HG02870 (cell line): Measurements from ENCODE around the gene RNF8.
"Not testable (repeated sequence)": the region's sequence is repeated elsewhere in the genome, so short reads cannot be mapped to it uniquely, and the experiment has no call there.

ENCODE experiments used
- ATAC-seq: cut with Tn5 transposase; IDR thresholded peaks from one replicate; pipeline ENCODE4 v1.9.1; 2021; ENCODE audit warnings: mild to moderate bottlenecking, moderate library complexity; ENCODE audit not compliant: unreplicated experiment

The RNF8 gene

DNA sequence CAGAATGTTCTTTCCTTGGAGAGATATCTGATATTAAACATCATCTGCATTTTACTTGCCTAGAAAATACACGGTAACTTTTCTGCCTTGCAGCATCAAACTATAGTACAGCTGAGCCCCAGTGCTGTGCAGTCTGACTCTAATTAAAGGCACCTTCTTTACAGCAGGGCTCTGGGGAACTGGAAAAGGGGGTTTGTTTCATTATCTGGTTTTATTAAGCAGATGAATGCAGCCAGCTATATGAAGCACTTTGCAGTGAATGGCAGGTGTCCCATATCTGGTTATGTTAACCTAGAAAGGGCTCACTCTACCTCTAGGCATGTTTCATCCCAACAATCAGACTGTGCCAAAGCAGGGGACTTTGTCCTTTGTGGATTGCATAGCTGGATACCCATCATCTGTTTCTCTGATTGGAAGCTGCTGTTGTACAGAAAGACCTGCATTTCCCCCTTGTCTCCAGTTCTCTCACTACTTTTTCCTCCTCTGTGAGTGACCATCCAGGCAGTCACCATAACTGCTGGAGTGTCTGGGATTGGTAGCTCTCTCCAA is 39.7 kb downstream of the RNF8 start:
- no peak for ATAC-seq

DNA sequence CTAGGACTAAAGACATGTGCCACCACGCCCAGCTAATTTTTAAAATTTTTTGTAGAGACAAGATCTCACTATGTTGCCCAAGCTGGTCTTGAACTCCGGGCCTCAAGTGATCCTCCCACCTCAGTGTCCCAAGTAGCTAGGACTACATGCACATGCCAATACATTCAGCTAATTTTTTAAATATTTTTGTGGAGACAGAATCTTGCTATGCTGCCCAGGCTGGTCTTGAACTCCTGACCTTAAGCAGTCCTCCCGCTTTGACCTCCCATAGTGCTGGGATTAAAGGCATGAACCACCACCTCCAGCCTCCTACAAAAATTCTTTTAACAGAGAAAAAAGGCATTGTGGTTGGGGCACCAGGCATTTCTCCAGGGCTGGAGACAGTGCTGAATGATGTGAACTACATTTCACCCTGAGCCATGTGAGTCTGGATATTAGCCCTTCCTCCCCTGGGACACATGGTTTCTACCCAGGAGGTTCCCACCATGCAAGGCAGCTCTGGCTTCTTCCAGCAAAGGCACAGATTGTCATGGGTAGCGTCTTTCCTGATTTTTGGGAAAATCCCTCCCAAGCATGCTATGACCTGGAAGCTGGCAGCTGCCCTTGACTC is 42.9 kb downstream of the RNF8 start:
- no peak for ATAC-seq

DNA sequence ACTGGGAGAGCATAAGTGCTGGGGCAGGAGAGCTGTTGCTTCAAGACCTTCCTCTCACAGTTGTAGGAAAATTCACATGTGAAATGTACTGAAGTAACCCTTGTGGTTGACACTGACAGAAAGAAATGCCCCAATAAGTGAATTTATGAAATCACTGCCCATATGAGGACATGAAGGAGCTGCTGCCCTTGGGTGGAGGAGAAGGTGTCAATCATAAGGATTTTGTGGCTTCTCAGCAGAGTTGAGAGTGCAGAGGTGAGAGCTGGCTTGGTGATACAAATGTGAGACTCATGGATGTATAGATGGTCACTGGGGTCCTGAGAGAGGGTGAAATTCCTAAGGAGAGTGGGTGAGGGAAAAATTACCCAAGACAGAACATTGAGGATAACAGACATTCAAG is 45.3 kb downstream of the RNF8 start:
- no peak for ATAC-seq

DNA sequence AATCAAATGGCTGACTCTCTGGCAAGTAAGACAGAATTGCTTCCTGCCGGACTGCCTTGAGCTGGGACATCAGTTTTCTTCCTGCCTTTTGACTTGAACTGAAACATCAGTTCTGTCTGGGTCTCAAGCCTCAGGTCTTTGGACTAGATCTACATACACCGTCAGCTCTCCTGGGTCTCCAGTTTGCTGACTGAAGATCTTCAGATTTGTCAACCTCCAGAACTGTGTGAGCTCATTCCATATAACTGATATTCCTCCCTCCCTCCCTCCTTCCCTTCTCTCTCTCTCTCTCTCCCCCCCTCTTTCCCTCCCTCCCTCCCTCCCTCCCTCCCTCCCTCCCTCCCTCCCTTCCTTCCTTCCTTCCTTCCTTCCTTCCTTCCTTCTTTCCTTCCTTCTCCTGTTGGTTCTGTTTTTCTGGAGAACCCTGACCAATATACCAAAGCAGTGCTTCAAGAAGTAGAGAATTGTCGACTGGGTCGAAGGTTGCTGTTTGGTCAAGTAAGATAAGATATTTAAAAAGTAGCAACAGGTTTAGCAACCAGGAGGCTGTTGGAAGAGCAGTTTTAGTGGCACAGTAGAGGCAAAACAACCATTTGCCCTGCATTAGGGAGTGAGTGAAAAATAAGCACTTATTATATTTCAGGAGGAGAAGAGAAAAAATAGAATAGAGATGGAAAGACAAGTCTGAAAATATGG is 46.2 kb downstream of the RNF8 start:
- ATAC-seq: no peak

DNA sequence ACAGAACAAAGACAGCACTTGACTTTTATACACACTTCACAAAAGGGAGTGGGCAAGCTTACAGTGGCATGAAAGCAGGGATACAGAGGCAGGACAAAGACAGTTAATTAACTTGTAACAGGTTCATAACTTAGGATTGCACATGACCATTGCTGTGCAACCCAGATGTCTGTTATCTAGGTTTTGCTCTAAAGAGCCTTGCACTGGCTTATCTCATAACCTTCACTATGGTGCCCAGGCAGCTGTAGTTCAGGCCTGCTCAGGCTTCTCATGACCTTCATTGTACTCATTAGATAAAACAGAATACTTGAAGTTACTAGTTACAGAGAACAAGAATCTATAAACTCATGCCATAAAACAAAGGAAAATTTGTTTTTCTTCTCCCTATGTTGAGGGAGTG is 47.9 kb downstream of the RNF8 start:
- not testable (repeated sequence) for ATAC-seq

DNA sequence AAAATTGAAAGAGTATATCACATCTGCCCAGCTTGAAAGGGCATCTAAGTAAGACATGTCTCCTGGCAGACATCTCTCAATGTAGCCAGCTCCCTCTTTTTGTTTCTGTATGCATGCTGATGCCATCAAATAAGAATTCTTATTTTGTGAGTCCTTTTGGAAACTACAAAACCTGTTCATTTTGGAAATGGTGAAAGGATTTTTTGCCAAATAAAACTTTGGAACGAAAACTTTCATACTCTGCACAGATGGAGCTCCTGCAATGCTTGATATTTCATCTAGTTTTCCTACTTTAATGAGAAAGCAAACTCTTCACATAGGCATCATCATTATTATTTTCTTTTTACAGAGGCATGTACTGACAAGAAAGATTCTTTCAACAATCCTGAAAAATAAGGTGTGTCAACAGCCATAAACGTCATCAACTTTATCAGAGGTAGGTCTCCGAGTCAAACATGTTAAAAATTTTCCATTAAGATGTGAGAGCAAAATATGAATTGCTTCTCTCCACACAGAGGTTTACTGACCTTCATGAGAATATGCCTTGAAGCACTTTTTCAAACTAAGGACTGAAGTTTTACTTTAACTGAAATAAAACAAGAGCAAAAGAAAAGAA is 53.1 kb downstream of the RNF8 start:
- no peak for ATAC-seq

DNA sequence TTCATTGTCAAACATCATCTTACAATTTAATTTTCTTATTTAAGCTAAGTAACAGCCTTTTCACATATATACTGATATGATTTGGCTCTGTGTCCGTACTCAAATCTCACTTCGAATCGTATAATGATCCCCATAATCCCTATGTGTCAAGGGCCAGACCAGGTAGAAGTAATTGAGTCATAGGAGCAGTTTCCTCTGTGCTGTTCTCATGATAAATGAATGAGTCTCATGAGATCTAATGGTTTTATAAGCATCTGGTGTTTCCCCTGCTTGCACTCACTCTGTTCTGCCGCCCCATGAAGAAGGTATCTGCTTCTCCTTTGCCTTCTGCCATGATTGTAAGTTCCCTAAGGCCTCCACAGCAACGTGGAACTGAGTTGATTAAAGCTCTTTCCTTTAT is 54.2 kb downstream of the RNF8 start:
- no peak for ATAC-seq

DNA sequence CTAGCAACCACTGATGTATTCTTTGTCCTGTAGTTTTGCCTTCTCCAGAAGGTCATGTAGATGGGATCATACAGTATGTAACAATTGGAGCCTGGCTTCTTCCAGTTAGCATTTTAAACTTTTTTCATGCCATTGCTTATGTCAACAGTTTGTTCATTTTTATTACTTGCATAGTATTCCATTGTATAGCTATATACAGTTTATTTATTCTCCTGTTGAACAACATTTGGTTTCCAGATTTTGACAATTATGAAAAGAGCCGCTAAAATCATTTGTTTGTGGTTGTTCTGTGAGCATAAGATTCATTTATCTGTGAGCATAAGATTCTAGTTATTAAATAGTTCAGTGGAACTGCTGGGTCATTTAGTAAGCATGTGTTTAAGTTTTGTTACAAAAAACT is 55.7 kb downstream of the RNF8 start:
- ATAC-seq: no peak

DNA sequence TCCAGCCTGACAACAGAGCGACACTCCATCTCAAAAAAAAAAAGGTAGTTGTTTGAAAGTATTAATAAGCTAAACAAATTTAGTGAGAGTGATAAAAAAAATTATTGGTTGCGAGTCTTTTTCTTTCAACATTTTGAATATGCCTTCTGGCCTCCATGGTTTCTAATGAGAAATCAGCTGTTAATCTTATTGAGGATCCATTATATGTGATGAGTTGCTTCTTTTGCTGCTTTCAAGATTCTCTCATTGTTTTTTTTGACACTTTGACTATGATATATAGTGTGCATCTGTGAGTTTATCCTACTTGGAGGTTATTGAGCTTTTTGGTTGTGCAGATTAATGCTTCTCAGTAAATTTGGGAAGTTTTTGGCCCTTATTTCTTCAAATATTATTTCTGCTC is 63.6 kb downstream of the RNF8 start:
- no peak for ATAC-seq

DNA sequence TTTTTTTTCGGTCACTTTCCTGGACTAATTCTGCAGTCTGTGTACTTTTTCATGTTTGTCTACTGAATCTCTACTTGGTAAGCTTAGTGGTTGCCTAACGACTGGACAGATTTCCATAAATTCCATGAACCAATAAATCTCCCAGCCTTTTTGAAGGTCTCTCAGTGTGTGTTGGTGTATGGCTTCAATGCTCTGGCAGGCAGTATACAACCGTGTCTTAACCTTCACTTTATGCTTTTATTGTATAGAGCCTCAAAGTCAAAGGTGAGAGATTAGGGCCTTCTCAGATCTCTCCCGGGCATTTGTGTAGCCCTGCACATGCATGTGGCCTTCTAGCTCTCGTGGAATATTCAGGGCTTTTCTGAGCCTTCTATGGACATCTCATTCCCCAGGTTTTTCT is 64.9 kb downstream of the RNF8 start:
- ATAC-seq: no peak

DNA sequence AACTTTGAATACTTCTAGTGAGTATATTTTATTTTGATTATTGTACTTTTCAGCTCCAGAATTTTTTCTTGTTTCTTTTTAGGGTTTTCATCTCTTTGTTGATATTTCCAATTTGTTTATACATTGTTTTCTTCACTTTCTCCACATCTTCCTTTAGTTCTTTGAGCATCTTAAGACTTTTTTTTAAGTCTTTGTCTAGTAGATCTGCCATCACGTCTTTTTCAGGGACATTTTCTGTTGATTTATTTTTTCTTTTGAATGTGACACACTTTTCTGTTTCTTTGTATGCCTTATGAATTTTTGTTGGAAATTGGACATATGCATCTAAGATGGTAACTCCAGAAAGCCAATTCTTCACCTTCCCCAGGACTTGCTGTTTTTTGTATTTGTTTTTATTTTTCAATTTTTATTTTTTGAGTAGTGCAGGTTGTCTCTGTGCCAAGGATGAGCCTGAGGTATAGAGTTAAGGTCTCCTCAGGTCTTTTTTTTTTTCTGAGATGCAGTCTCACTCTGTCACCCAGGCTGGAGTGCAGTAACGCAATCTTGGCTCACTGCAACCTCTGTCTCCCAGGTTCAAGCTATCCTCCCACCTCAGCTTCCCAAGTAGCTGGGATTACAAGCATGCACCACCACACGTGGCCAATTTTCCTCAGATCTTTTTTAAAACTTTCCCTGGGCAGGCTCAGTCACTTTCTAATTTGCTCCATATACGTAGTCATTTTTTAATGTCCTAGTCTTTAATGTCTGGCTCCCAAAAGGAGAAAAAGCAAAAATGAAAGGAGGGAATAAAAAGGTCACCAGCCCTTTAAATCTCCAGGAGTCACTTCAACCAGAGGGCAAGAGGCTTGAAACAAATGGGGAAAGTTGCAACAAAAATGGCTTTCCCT is 72.5 kb downstream of the RNF8 start:
- no peak for ATAC-seq

DNA sequence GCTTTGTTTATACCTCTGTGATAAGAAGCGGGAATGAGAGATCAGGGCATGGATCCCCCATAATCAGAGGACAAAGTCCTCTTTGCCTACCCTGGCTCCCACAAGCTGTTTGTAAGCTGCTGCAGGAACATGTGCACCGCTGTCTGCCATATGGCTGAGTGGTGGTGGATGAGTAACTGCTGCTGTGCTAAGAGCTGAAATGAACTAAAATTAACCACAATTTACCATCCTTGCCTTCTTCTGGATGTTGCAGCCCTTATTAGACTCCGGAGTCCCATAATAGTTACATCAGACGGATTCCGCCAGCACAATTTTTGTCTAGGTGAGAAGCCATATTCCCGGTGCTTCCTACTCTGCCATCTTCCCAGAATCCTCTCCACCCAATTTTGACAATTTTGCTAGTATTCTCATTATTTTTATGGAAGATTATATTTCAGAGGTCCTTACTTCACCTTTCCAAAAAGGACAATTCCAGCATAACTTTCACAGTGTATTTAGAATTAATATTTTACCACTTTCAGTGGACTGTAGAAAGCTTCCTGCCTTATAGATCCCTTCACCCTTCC is 73.2 kb downstream of the RNF8 start:
- ATAC-seq: no peak

DNA sequence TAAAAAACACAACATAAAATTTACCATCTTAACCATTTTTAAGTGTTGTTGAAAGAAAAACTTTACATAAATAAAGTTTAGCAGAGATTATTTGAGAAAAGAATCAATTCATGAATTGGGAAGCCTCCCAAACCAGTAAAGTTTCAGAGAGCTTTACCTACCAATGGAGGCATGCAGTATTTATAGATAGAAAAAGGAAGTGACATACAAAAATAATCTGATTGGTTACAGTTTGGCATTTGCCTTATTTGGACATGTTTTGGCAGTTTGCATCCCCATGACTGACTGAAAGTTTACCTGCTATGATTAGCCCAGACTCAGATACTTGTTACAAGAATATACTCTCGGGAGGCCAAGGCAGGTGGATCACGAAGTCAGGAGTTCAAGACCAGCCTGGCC is 75.6 kb downstream of the RNF8 start:
- ATAC-seq: no peak

DNA sequence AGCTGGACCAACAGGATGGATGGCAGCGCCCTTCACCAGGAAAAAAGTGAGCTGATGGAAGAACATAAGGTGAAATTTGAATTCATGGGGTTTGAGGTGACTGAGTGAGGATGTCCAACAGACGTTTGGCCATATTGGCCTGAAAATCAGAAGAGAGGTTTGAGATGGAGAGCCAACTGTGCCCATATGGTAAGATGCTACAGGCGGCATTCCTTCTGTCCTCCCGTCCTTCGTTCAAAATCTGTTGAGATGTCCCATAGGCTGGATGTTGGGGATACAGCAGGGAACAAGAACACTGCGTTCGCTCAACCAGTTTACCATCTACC is 78.8 kb downstream of the RNF8 start:
- no peak for ATAC-seq

DNA sequence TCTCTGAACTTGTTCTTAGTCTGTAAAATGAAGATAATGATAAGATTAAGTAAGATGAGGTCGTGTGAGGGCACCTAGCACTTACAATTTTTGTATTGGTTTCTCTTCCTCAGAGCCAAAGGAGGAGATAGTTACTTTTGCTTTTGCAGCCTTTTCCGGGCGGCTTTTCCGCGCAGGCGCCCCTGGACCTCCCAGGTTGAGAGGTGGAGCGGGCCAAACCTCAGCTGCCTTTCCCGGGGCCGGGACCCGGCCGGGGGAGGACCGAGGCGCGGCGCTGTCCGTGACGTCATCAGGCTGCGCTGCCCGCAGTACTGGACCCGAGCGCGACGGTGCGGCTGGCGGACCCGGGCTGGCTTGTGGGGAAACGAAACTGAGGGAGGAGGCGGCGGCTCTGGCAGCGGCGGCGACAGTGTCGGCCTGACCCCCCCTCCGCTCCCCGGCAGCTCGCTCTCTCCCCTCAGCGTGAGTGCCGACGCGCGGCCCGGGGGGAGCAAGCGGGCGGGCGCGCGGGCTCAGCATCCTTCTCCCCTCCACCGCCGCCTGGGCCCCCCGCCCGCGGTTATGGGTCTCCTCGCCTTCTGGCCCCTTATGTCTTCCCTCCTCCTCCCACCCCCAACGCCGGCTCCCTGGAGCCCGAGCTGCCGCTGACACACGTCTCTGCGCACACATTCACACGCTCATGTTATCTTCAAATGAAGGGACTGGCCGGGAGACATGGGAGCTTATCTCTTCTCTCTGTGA is 79.3 kb downstream of the RNF8 start, which contains the start of gene CMTR1:
TSS of gene CMTR1 (plus strand) at position 306 of the 741 bp plus-strand sequence. CDS start 2,409 bp downstream, outside the sequence.
- ATAC-seq: peak; percentile 79

DNA sequence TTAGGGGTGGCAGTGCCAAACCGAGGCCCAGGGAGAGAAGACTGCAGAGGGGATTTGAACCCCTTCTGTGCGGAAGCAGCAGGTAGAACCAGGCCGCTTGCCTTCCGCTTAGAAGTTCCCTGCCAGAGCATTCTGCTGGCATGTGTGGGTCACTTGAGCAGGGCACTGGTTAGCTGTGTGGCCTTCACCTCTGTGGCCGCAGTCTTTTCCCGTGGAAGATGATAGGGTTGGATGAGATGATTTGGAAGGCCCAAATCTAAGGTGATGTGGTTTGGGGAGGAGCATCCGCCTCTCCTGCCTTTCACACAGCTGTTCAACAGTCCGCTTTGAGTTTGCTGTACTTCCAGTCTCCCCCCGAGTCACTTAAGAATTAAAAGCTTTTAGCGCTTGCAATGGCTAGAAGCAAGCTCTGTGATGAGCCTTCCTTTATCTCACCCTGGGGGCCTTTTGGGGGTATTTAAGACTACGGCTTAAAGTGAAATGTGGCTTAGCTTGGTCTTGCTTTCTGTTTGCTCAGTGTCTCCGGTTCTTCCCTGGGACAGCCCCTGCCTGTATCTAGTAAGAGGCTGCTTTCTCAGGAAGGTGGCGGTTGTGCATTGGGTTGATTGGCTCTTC is 80.0 kb downstream of the RNF8 start:
- peak; percentile 41 for ATAC-seq

DNA sequence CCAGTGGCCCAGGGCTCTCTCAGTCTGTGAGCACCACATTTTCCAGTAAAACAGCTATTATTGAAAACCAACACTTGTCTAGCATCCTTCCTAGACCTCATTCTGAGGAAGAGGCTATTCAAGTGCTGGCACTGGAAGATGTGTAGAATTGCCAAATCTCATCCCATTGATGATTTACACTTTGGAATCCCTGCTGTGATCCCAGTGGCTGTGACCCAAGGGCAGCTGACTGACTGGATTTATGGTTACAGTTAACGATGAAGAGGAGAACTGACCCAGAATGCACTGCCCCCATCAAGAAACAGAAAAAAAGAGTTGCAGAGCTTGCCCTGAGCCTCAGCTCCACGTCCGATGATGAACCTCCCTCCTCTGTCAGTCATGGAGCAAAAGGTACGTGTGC is 81.6 kb downstream of the RNF8 start:
- no peak for ATAC-seq

DNA sequence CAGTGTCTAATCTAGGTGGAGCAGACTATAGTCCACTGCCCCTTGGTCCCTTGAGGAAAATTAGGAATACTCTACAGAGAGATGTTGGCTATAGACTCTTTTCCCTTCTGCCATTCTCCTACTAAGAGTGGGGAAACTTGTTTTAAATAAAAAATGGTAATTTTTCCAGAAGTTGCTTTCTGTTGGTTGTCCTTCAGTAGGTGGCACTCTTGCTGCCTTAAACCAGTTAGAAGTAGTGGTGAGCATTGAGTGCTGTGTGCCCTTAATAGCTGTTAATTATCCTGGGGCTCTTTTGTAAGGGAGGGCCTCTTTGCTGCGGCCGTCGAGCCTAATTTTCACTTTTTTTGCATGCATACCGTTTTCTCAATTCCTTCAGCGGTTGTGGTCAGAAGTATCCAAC is 82.0 kb downstream of the RNF8 start:
- no peak for ATAC-seq

DNA sequence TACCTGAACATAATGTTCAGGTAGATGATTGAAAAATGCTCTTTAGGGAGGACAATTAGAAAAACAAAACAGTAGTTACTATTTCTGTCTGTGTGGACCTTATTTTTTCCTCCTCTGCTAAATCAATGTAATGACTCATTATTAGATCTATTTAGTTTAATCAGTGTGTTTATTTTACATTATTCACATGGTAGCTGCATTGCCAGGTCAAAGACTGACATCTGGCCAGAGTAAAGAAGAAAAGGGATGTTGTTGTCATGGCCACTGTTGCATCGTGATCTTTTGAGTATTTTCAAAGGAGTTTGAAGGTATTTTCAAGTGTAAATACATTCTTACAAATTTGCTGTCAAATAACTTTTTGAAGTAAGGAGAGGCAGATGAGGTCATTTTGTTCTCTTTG is 85.1 kb downstream of the RNF8 start:
- no peak for ATAC-seq

DNA sequence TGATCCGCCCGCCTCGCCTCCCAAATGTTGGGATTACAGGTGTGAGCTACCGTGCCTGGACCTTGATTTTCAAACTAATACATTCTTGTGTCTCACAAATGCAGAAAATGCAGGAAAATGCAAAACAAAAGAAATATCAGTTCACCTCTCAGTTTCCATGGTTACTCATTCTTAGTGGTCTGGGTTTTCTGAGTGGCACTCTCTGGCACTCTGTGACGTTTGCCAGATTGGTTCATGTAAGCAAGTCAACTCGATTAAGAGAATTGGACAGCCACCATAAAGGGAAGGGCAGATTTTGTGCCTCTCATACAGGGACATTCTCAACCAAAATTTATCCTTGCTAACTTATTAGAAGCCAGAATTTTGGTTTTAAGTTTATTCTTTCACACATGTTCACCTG is 87.9 kb downstream of the RNF8 start:
- ATAC-seq: no peak
